ENCODE results near the gene CD101. TPM values are rescaled to one million over a fixed set of nuclear protein-coding genes. Genes with fewer than 3 reads are reported as not detected.

CD101 gene
- total and polyA plus RNA-seq, 2 experiments from 2014 or later: 0.13 TPM; not detected in 1

GRCh38 chr1:117079737-117080136 is 78.2 kb downstream of the CD101 start:
- H4K20me1 ChIP-seq (ENCODE audit: insufficient read depth, poor library complexity, severe bottlenecking): no peaks in the 10 kb centered on the region
- no peak overlapping the region for H2AFZ ChIP-seq
- WGBS (ENCODE audit: low lambda C conversion rate, missing lambda C conversion rate): 97% methylated on average over 6 of the region's 6 CpGs
- H3K4me2 ChIP-seq: no peak overlapping the region
- no peak for DNase-seq (ENCODE audit: low spot score)
- no peaks in the 10 kb centered on the region for H3K79me2 ChIP-seq
- TF ChIP-seq EZH2 (IDR thresholded peaks at IDR 0.05; ENCODE audit: borderline replicate concordance): no peak
- no peak for TF ChIP-seq EZH2phosphoT487 (IDR thresholded peaks at IDR 0.05; ENCODE audit: low read depth, severe bottlenecking, unreplicated experiment)
- no peaks in the 10 kb centered on the region for H3K9me3 ChIP-seq (ENCODE audit: low read depth)
- no peak overlapping the region for H3K27ac ChIP-seq
- peaks cover 3% of the 10 kb centered on the region for H3K36me3 ChIP-seq (replicated peaks; ENCODE audit: insufficient read depth, low read depth)
- H3K27me3 ChIP-seq: no peaks in the 10 kb centered on the region
- no peak overlapping the region for H3K4me3 ChIP-seq
- no peaks in the 10 kb centered on the region for H3K9me2 ChIP-seq (replicated peaks; ENCODE audit: insufficient read depth)
- no peaks in the 10 kb centered on the region for H3K4me1 ChIP-seq (ENCODE audit: insufficient read depth)

- Histone ChIP-seq H3K4me3 (no peak overlapping the region), H3K36me3 (replicated peaks; ENCODE audit: insufficient read depth, low read depth) (peaks cover 3% of the 10 kb centered on the region), H4K20me1 (ENCODE audit: insufficient read depth, poor library complexity, severe bottlenecking) (no peaks in the 10 kb centered on the region), H3K79me2 (no peaks in the 10 kb centered on the region), H2AFZ (no peak overlapping the region), H3K27ac (no peak overlapping the region), H3K4me1 (ENCODE audit: insufficient read depth) (no peaks in the 10 kb centered on the region), H3K4me2 (no peak overlapping the region), H3K9me3 (ENCODE audit: low read depth) (no peaks in the 10 kb centered on the region), H3K9me2 (replicated peaks; ENCODE audit: insufficient read depth) (no peaks in the 10 kb centered on the region), H3K27me3 (no peaks in the 10 kb centered on the region)
- no peak for DNase-seq (ENCODE audit: low spot score)
- 80% methylated on average over 6 of the region's 6 CpGs for WGBS (ENCODE audit: low lambda C conversion rate, missing lambda C conversion rate)
- TF ChIP-seq EZH2phosphoT487 (IDR thresholded peaks at IDR 0.05; ENCODE audit: low read depth, severe bottlenecking, unreplicated experiment) (no peak), EZH2 (IDR thresholded peaks at IDR 0.05; ENCODE audit: borderline replicate concordance) (no peak)
Observed at GRCh38 chr1:117084231-117084630, 82.7 kb downstream of the CD101 start.

Small RNA genes lying within 50 kb of the gene (small RNA-seq; reads per million reads assigned to genes)
- not detected for gene RNA5SP55

Other genes with a start within 250 kb of the CD101 start
- 0.08 and 0.13 TPM in 2 replicates for gene CD2, start 247.3 kb upstream of the CD101 start, total RNA-seq
- gene CD2, start 247.3 kb upstream of the CD101 start, polyA plus RNA-seq: 0.08 and 0.22 TPM in 2 replicates
- gene PTGFRN, start 91.8 kb upstream of the CD101 start, total RNA-seq: 31.0 and 37.7 TPM in 2 replicates
- gene PTGFRN, start 91.8 kb upstream of the CD101 start, polyA plus RNA-seq: 16.0 and 16.6 TPM in 2 replicates
- 11.8 and 13.8 TPM in 2 replicates for gene TTF2, start 58.6 kb downstream of the CD101 start, total RNA-seq
- 14.2 and 14.3 TPM in 2 replicates for gene TTF2, start 58.6 kb downstream of the CD101 start, polyA plus RNA-seq
- gene TRIM45, start 120.0 kb downstream of the CD101 start, total RNA-seq: 4.1 and 4.7 TPM in 2 replicates
- 3.0 and 4.3 TPM in 2 replicates for gene TRIM45, start 120.0 kb downstream of the CD101 start, polyA plus RNA-seq
- gene VTCN1, start 209.2 kb downstream of the CD101 start, total RNA-seq: 12.4 and 12.8 TPM in 2 replicates
- gene VTCN1, start 209.2 kb downstream of the CD101 start, polyA plus RNA-seq: 14.9 and 33.2 TPM in 2 replicates